GM19099 (cell line): ENCODE data around the gene PRPS1.

Experiments used
- POLR2A ChIP-seq: IDR thresholded peaks from 3 replicates; pipeline ENCODE4 v1.6.1; 2011; ENCODE audit warnings: low read depth; ENCODE audit not compliant: insufficient read length; ENCODE audit errors: extremely low read depth

PRPS1 gene

GRCh38 chrX:107669885-107670628, 41.7 kb downstream of the PRPS1 start:
- no peak for TF ChIP-seq POLR2A

DNA sequence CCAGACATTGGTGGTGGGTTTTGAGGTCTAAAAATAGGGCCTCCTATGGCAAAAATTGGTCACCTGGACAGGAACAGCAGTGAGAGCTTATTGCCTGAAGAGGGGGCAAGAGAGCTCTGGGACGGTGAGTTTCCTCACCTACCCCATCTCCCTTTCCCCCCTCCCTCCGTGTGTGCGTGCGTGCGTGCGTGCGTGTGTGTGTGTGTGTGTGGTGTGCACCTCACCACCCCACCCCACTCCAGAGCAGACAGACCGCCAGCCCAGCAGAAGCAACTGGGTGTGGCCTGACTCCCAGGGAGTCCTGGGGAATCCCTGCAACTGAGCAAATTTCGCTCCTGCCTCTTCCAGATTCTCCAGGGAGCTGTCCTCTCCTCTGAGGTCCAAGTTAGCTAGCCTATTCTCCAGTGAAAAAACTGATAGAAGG, 44.7 kb downstream of the PRPS1 start:
- TF ChIP-seq POLR2A: no peak

DNA sequence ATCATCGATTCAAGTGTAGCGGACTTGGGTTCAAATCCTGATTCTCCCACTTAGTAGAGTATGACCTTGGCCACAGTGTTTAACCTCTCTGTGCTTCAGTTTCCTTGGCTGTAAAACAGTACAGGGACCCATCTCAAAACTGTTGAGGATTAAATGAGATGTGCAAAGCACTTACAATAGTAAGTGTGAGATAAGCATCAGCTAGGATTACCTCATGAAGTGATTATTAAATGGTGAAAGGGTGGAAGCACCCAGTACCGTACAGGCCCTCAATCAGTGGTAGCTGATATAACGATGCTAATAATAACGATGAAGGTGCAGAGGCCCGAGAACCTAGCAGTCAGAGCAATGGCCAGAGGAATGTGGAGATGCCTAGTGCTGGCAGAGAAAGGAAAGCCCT, 45.1 kb downstream of the PRPS1 start:
- no peak for TF ChIP-seq POLR2A

GRCh38 chrX:107673933-107674479, 45.7 kb downstream of the PRPS1 start:
- TF ChIP-seq POLR2A: no peak

DNA sequence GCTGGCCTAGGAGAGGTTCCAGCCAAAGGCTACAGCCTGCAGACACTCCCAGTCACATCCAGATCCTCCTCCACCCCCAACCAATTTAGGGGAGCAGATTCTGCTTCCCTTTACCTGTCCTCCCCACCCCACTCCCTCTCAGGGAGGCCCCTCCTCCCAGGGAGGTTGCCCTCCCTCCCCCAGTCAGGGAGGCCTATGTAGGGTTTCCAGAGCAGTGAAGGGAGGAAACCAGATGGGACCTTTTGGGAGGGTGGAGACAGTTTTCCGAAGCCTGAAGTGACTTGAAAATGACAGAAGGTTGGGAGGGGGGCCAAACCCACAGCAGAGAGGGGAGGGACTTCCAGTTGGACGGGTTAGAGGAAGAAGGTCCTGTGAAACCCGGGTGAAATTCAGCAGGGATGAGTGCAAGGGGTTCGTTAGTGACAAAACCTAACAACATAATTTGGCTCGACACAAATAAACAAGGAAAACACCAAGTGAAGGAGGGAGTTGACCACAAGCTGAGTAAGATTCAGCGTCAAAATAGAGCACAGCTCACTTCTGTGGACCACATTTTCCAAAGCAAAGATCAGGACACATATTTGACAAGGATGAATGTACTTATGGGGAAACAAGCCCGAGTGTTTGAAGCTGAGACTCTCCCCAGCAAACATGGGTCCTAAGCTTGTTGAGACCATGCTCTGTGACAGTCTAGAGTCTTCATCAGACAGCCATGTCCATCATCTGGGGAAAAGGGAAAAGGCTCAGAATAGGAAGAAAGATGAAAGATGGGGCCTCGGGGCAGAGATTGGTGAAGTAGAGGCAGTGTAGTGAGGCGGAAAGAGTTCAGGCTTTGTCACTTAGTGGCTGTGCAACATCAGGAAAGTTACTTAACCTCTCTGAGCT, 46.4 kb downstream of the PRPS1 start:
- TF ChIP-seq POLR2A: peak; percentile 29

- no peak for TF ChIP-seq POLR2A
Observed at GRCh38 chrX:107675365-107675654, 47.0 kb downstream of the PRPS1 start.

DNA sequence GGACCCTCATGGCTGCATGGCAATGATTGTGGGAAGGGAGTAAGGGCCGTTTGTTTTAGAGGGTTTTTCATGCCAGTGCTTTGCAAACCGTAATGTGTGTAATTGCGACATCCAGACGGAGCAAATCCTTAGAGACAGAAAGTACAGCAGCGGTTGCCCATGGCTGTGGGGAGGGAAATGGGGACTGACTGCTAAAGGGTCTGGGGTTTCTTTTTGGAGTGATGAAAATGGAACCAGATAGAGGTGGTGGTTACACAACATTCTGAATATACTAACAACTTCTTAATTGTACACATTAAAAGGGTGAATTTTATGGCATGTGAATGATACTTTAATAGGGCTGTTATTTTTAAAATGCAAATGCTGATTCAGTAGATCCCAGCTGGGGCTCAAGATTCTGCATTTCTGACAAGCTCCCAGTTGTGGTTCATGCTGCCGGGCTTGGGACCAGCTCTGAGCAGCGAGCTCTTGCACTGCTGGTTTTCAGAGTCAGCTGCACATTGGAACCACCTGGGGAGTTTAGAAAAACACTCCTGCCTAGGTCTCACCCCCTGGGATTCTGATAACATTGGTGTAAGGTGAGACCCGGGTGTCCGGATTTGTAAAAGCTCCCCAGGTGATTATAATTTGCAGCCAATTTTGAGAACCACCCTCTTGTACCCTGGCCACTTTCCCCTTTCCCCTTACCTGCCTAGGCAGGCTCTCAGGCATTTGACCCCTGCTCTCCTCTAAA, 47.7 kb downstream of the PRPS1 start:
- peak; percentile 29 for TF ChIP-seq POLR2A

DNA sequence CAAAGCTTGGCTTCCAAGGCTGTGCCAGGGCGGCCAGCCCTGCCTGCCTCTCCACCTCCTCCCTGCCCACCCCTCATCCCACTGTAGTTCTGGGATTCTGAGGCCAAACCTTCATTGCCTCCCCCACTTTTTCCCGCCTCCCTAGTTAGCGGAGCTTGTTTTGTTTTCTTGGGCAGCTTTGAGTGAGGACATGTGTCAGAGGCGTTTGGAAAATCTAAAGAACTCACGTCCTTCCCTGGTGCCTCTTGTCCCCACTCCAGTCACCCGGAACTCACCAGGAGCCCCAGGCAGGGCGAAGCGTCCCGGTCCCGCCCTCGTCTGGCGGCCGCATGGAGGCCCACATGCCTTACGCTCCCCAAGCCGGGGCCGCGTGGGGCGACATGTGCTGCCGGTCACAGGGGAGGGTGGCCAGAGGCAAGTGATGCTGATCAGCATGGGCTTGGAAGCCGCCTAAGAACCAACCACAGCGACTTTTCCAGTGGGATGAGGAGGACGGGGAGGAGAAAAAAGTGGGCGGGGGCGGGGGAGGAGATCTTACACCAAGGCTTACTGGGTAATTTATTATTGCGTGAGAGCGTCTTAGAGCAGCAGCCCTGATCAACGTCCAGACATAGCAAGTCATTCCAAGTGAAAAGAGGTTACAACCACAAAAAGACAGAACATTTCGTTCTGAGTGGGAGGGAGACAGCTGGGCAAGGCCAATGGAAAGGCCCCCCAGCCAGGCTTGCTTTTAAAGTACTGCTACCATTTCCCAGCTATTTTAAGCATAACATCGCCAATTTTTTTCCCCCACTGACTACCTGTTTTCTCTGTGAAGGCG, 48.5 kb downstream of the PRPS1 start:
- TF ChIP-seq POLR2A: no peak

- no peak for TF ChIP-seq POLR2A
Observed at GRCh38 chrX:107677501-107677901, 49.2 kb downstream of the PRPS1 start.

DNA sequence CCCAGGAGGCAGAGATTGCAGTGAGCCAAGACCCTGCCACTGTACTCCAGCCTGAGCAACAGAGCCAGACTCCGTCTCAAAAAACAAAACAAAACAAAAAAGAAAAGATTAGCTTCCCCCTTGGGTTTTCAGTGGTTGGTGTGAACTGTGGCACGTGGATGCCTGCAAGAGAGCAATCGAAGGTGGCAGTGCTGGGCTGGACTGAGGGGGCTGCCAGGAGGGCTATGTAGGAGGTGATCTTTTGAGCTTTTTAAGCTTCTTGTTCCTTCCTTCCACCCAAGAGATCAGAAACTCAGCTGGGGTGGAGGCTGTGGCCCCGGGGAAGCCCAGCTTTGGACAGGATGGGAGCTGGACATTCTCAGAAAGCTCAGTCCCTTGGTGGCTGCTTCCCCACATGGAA, 49.6 kb downstream of the PRPS1 start:
- no peak for TF ChIP-seq POLR2A

- TF ChIP-seq POLR2A: no peak
Observed at GRCh38 chrX:107678957-107679740, 50.8 kb downstream of the PRPS1 start.

GRCh38 chrX:107682256-107682655, 53.9 kb downstream of the PRPS1 start:
- no peak for TF ChIP-seq POLR2A

DNA sequence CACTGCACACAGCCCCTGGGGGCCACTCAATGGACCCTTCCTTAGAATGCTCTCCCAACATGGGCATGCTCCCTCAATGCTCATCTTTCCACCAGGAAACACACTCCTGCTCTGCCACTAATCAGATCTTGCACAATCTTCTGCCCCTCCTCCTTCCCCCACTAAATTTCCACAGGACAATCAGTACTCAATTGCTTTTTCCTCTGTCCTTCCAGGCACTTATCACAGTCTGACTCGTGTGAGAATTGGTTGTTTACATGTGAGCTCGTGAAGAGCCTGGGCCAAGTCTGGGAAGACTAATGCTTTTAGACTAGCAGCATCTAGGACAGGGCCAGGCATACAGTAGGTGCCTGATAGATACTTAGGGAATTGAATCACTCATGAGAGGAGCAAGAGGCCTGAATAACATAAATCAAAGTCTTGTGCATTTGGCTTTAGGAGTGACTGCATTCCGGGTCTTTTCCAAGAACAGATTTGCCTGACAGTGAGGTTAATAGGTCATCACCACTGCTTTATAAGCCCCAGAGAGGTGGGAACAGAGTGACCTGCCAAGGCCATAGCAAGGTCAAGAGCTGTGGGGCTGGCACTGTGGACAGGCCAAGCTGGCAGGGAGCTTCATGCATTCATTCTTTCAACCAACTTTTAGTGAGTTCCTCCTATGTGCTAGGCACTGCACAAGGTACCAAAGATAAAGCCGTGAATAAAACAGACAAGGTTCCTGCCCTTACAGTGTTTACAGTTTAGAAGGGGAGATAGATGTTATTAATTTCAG, 55.0 kb downstream of the PRPS1 start:
- no peak for TF ChIP-seq POLR2A
